Tibial nerve (tissue), 4 donors: ENCODE measurements around the gene FRAS1. TPM values are rescaled to one million over a fixed set of nuclear protein-coding genes. Genes with fewer than 3 reads are reported as not detected.
"Not testable (repeated sequence)": the region's sequence is repeated elsewhere in the genome, so short reads cannot be mapped to it uniquely, and the experiment has no call there.

Source experiments
- DNase-seq, 2 donors: peaks; one replicate each; pipeline ENCODE4 v3.0.0-alpha.2; 2019; ENCODE audit warnings: low spot score in 2 of 2
- H3K27ac ChIP-seq, 4 donors: fragments of 200-600 bp; sonication (generic) in 3 of 4; one replicate each; pipeline ENCODE4 v1.5.1; 2017 to 2019; ENCODE audit warnings: mild to moderate bottlenecking in 1 of 4
- H3K27me3 ChIP-seq, 2 donors: fragments of 200-600 bp; sonication (generic) in 1 of 2; one replicate each; pipeline versions ENCODE4 v1.5.1 to v1.6.0; 2017 to 2019
- H3K36me3 ChIP-seq, 3 donors: fragments of 200-600 bp; sonication (generic); one replicate each; pipeline ENCODE4 v1.5.1; 2018 to 2019
- H3K4me1 ChIP-seq, 4 donors: fragments of 200-600 bp; sonication (generic) in 3 of 4; one replicate each; pipeline ENCODE4 v1.5.1; 2017 to 2019
- H3K4me3 ChIP-seq, 4 donors: fragments of 200-600 bp; sonication (generic) in 3 of 4; one replicate each; pipeline ENCODE4 v1.5.1; 2017 to 2019; ENCODE audit warnings: mild to moderate bottlenecking in 1 of 4, moderate library complexity in 1 of 4
- H3K9me3 ChIP-seq, 4 donors: fragments of 200-600 bp; sonication (generic) in 3 of 4; one replicate each; pipeline ENCODE4 v1.5.1; 2017 to 2019
- EP300 ChIP-seq, 2 donors: sonication (generic); formaldehyde crosslinking; IDR thresholded peaks; one replicate each; pipeline ENCODE4 v1.6.1; 2017; ENCODE audit warnings: antibody characterized with exemption in 2 of 2, mild to moderate bottlenecking in 1 of 2
- POLR2A ChIP-seq, 2 donors: fragments of 450-650 bp; IDR thresholded peaks; one replicate each; pipeline ENCODE4 v1.6.1; 2017; ENCODE audit warnings: antibody characterized with exemption in 2 of 2, mild to moderate bottlenecking in 2 of 2, moderate library complexity in 2 of 2
- WGBS, 2 donors: methylation state at CpG; one replicate each; pipeline ENCODE4 v1.1.5; 2018; 5-methylcytosine and 5-hydroxymethylcytosine counted together
- total RNA-seq, 4 donors: library from RNA; depleted of rRNA; stranded (reverse); fragments of >200 nt; gene quantifications; one replicate each; pipeline ENCODE4 v1.1.0, GENCODE V29; 2016
- TF ChIP-seq, protein P1 (sequence below), 5 experiments: fragments of 200-600 bp in 3 of 5; fragments of 450-650 bp in 2 of 5; sonication (generic) in 3 of 5; IDR thresholded peaks; one replicate each; pipeline ENCODE4 v1.5.1; 2016 to 2019; ENCODE audit warnings: antibody characterized with exemption in 5 of 5, mild to moderate bottlenecking in 3 of 5, moderate library complexity in 2 of 5

Gene FRAS1
- total RNA-seq, 4 donors from 2014 or later: 3.9 to 6.6 (median 5.1) TPM

DNA sequence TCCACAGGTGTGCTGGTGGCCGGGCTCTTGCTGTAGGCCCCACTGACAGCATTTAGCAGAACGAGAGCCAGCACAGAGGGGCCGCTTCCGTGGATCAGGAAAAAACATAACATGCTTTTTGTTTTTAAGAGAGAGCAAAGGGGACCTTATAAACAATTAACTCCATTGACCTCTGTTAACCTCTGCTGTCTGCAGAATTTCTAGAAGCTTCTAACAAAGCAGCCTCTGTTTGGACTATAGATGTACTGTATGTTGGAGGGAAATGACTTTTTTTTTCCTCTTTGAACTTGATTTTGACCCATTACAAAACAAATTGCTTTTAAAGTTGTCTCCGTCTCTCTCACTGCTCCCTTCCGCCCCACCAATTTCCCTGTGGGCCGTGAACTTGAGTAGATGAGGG is 210.7 kb downstream of the FRAS1 start:
- H3K9me3 ChIP-seq: peaks cover 0 to 14% (median 0%) of the 10 kb centered on the region in 4 donors
- no peak overlapping the region for H3K4me3 ChIP-seq
- peaks cover 0 to 7% (median 0%) of the 10 kb centered on the region in 3 donors for H3K36me3 ChIP-seq
- H3K4me1 ChIP-seq: peaks cover 0 to 3% (median 0%) of the 10 kb centered on the region in 4 donors
- no peak for DNase-seq
- TF ChIP-seq POLR2A (IDR thresholded peaks at IDR 0.05) (no peak), EP300 (IDR thresholded peaks at IDR 0.05) (no peak)
- TF ChIP-seq, protein P1, sequence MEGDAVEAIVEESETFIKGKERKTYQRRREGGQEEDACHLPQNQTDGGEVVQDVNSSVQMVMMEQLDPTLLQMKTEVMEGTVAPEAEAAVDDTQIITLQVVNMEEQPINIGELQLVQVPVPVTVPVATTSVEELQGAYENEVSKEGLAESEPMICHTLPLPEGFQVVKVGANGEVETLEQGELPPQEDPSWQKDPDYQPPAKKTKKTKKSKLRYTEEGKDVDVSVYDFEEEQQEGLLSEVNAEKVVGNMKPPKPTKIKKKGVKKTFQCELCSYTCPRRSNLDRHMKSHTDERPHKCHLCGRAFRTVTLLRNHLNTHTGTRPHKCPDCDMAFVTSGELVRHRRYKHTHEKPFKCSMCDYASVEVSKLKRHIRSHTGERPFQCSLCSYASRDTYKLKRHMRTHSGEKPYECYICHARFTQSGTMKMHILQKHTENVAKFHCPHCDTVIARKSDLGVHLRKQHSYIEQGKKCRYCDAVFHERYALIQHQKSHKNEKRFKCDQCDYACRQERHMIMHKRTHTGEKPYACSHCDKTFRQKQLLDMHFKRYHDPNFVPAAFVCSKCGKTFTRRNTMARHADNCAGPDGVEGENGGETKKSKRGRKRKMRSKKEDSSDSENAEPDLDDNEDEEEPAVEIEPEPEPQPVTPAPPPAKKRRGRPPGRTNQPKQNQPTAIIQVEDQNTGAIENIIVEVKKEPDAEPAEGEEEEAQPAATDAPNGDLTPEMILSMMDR (IDR thresholded peaks at IDR 0.05): no peak
- H3K27ac ChIP-seq: no peak overlapping the region
- no peaks in the 10 kb centered on the region for H3K27me3 ChIP-seq
- WGBS, 2 donors: 12 to 34% methylated on average over 7 of the region's 7 CpGs

DNA sequence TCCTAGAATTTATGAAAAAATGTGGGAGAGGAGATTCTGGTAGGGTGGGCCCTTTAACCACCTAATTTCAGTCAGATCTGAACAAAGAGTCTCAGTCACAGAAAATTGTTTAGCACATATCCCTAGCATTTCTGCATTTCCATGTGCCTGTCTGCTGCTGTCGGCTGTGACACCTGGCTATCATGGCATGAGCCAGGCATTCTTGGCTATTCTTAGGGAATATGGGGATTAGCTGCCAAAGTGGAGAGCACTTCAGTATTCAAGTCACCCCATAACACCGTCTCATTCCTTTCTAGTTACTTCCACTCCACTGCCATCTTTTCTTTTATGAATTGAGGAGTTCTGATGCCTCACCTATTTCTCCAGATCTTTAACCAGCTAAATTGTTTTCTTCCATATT is 211.5 kb downstream of the FRAS1 start:
- no peaks in the 10 kb centered on the region for H3K27me3 ChIP-seq
- 83 to 90% methylated on average over 2 of the region's 2 CpGs for WGBS, 2 donors
- no peak overlapping the region for H3K4me3 ChIP-seq
- peaks cover 0 to 3% (median 0%) of the 10 kb centered on the region in 4 donors for H3K4me1 ChIP-seq
- no peak overlapping the region for H3K27ac ChIP-seq
- DNase-seq: no peak
- TF ChIP-seq POLR2A (IDR thresholded peaks at IDR 0.05): no peak
- H3K9me3 ChIP-seq: peaks cover 0 to 14% (median 0%) of the 10 kb centered on the region in 4 donors
- peaks cover 0 to 7% (median 0%) of the 10 kb centered on the region in 3 donors for H3K36me3 ChIP-seq

DNA sequence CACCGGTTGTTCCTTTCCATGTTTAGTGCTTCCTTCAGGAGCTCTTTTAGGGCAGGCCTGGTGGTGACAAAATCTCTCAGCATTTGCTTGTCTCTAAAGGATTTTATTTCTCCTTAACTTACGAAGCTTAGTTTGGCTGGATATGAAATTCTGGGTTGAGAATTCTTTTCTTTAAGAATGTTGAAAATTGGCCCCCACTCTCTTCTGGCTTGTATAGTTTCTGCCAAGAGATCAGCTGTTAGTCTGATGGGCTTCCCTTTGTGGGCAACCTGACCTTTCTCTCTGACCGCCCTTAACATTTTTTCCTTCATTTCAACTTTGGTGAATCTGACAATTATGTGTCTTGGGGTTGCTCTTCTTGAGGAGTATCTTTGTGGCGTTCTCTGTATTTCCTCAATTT is 218.3 kb downstream of the FRAS1 start:
- H3K36me3 ChIP-seq, DNase-seq, H3K9me3 ChIP-seq, H3K4me1 ChIP-seq, H3K27ac ChIP-seq, H3K4me3 ChIP-seq, H3K27me3 ChIP-seq: not testable (repeated sequence)
- WGBS, 2 donors: 57 to 93% methylated on average over 4 of the region's 4 CpGs

DNA sequence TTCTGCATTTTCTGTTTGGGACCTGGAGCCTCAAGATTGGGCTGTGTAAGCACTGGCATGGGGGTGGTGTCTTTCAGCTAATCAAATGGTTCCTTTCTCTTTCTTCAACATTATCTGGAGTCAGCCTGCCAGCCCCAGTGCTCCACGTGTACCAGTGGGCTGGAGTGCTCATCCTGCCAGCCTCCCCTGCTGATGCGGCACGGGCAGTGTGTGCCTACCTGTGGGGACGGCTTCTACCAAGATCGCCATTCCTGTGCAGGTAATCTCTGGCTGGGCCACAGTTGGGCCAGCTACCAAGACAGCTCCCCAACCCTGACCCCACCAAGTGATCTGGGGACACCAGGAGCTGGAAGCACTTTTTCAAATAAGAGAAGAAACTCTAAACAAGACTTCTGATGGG is 229.2 kb downstream of the FRAS1 start:
- TF ChIP-seq EP300 (IDR thresholded peaks at IDR 0.05): no peak
- no peak for TF ChIP-seq POLR2A (IDR thresholded peaks at IDR 0.05)
- TF ChIP-seq, protein P1 (IDR thresholded peaks at IDR 0.05): no peak
- no peak overlapping the region for H3K4me3 ChIP-seq
- 92 to 100% methylated on average over 4 to 5 of the region's 5 CpGs for WGBS, 2 donors

GRCh38 chr4:78288327-78288726 is 231.2 kb downstream of the FRAS1 start:
- no peaks in the 10 kb centered on the region for H3K36me3 ChIP-seq
- H3K4me1 ChIP-seq: no peaks in the 10 kb centered on the region
- no peaks in the 10 kb centered on the region for H3K9me3 ChIP-seq
- no peak overlapping the region for H3K27ac ChIP-seq
- H3K27me3 ChIP-seq: no peaks in the 10 kb centered on the region
- no peak overlapping the region for H3K4me3 ChIP-seq
- WGBS, 2 donors: 58 to 71% methylated on average over 2 of the region's 2 CpGs
- TF ChIP-seq, protein P1 (IDR thresholded peaks at IDR 0.05): no peak
- no peak for TF ChIP-seq POLR2A (IDR thresholded peaks at IDR 0.05)
- no peak for TF ChIP-seq EP300 (IDR thresholded peaks at IDR 0.05)
- no peak for DNase-seq

More for the DNA sequence above, 229.2 kb downstream of the FRAS1 start:
- no peaks in the 10 kb centered on the region for H3K4me1 ChIP-seq
- no peaks in the 10 kb centered on the region for H3K27me3 ChIP-seq
- H3K9me3 ChIP-seq: no peaks in the 10 kb centered on the region
- H3K27ac ChIP-seq: no peak overlapping the region
- no peaks in the 10 kb centered on the region for H3K36me3 ChIP-seq
- DNase-seq: no peak

GRCh38 chr4:78291277-78291676 is 234.2 kb downstream of the FRAS1 start:
- Histone ChIP-seq H3K4me3 (no peak overlapping the region), H3K27me3 (no peaks in the 10 kb centered on the region), H3K36me3 (no peaks in the 10 kb centered on the region), H3K4me1 (peaks cover 0 to 4% (median 0%) of the 10 kb centered on the region in 4 donors), H3K9me3 (no peaks in the 10 kb centered on the region), H3K27ac (no peak overlapping the region)
- no peak for TF ChIP-seq POLR2A (IDR thresholded peaks at IDR 0.05)
- no peak for TF ChIP-seq EP300 (IDR thresholded peaks at IDR 0.05)
- TF ChIP-seq, protein P1 (IDR thresholded peaks at IDR 0.05): no peak
- no peak for DNase-seq
- 84 to 87% methylated on average over 3 of the region's 3 CpGs for WGBS, 2 donors
